Choroid plexus epithelial cell (primary cell): ENCODE results near the gene PSMD5.

Experiments used
- DNase-seq: peaks from one replicate; pipeline ENCODE4 v3.0.0-alpha.2; 2010; ENCODE audit warnings: low read depth
- H3K4me3 ChIP-seq: 2 replicates; pipeline ENCODE4 v1.5.1; 2011; ENCODE audit warnings: low read depth, mild to moderate bottlenecking, control low read depth, low read length, moderate library complexity
- TF ChIP-seq, protein P1 (sequence below): conservative IDR thresholded peaks from 2 replicates; pipeline ENCODE4 v1.5.1; 2011; ENCODE audit warnings: low read depth, mild to moderate bottlenecking, control low read depth, inconsistent platforms, low read length, moderate library complexity

The PSMD5 gene

GRCh38 chr9:120878188-120879130 is 35.7 kb upstream of the PSMD5 start:
- DNase-seq = no peak
- H3K4me3 ChIP-seq = no peak overlapping the region
- TF ChIP-seq, protein P1, sequence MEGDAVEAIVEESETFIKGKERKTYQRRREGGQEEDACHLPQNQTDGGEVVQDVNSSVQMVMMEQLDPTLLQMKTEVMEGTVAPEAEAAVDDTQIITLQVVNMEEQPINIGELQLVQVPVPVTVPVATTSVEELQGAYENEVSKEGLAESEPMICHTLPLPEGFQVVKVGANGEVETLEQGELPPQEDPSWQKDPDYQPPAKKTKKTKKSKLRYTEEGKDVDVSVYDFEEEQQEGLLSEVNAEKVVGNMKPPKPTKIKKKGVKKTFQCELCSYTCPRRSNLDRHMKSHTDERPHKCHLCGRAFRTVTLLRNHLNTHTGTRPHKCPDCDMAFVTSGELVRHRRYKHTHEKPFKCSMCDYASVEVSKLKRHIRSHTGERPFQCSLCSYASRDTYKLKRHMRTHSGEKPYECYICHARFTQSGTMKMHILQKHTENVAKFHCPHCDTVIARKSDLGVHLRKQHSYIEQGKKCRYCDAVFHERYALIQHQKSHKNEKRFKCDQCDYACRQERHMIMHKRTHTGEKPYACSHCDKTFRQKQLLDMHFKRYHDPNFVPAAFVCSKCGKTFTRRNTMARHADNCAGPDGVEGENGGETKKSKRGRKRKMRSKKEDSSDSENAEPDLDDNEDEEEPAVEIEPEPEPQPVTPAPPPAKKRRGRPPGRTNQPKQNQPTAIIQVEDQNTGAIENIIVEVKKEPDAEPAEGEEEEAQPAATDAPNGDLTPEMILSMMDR = no peak

DNA sequence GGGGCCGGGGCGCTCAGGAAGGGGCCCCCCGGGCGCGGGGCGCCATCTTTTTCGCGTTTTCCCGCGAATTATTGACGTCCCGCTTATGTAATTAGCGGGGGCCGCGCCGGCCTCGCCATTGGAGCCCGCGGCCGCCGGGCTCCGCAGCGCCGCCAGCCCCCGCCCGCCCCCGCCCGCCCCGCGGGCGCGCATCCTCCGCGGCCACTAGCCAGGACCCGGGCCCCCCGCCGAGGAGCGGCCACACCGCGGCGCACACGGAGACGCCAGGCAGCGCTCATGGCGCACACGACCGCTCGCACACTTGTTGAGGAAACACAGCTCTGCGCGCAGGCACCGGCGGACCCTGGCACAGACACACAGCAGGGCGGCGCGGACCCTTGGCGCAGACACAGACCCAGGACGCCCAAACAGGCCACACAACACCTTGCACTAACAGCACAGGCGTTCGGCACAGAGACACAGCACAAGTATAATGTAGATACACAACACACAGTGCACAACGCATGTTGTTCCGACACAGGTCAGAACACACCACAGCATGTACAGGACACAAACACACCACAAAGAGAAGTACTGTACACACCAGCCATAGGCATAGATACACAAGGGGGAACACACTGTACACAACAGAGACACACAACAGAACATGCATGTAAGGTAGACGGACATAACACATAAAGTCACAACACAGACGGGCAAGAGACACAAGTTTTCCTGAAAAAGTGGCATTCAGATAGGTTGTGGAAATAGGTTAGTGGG is 34.7 kb upstream of the PSMD5 start:
- TF ChIP-seq, protein P1 = no peak
- H3K4me3 ChIP-seq = peak overlapping the region; percentile 68
- DNase-seq = peak; percentile 30

GRCh38 chr9:120876842-120877240 is 34.1 kb upstream of the PSMD5 start, which contains the start of gene PHF19:
TSS of gene PHF19 (minus strand) at chr9:120877188. CDS start at chr9:120874741, 2,447 bp downstream.
- TF ChIP-seq, protein P1 = no peak
- H3K4me3 ChIP-seq = peak within 1 kb of the TSS; percentile 68
- peak; percentile 34 for DNase-seq

DNA sequence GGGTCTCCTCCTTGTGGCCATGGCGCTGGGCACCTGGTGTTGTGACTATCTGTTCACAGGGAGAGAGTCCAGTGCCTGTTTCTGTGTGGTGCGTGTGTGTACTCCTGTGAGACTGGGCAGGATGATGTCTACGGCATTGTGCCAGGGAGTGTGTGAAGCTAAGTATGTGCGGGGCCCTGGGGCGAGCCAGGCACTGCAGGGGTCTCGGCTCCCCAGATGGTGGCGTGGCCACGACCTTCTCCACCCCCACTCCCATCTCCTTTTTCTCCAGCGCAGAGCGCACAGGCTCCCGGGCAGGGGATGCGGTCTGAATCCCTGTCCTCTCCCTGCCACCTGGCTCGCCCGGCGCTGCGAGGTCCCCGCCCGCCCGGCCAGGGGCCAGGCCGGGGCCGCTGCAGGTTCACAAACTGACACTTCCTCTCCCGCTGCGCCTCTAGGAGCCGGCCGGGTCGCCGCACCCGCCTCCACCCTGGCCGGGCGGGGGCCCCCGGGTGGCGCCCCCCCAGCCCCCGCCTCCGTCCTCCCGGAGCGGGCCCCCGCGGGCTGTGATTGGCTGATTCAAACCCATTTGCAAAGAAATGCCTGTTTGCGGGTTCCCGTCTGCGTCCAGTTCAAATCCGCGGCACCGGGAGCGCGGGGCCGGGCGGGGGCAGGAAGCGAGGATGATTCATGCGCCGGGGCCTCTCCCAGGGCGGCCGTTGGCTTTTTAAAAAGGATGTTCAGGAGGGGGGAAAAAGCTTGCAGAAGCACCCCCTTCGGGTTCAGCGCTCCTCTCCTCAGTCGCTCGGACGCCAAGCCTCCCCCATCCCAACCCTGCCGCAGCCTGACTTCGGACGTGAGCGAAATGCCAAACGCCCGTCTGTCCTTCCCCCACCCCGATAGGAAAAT is 33.5 kb upstream of the PSMD5 start:
- peak overlapping the region; percentile 68 for H3K4me3 ChIP-seq
- peak; percentile 81 for DNase-seq
- TF ChIP-seq, protein P1 = peak; percentile 25

DNA sequence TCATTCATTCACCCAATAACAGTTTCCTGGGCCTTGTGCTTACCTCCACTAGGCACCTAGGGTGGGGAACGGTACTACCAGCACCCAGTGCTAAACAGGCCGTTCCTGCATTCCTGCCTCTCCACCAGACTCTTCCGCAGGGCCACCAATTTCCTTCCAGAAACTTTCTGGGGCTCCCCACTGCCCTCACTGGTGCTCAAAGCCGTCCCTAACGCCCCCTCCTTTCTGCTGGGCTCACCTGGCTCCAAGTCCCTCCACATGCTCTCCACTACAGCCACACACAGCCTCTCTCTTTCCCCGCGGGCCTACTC is 32.9 kb upstream of the PSMD5 start:
- DNase-seq = no peak
- H3K4me3 ChIP-seq = peak overlapping the region; percentile 68
- TF ChIP-seq, protein P1 = no peak

DNA sequence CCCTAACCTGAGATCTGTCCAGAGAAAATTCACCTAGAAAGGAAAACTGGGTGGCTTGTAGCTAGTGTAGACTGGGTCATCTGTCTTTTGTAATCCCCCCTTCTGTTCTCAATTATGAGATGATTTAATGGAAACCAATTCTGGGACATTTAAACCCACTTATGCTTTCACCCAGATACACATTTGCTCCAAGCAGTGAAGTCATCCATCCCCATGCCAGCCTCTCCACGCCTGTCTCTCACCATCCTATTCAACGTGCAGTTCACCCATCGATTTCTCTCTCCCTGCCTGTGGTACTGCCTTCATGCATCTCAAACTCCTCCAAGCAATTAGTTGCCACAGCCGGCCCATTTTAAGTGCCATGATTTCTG is 32.5 kb upstream of the PSMD5 start:
- TF ChIP-seq, protein P1 = no peak
- H3K4me3 ChIP-seq = no peak overlapping the region
- no peak for DNase-seq
